Uterus (tissue), 4 donors: ENCODE data around the gene IL13RA1. TPM values are rescaled to one million over a fixed set of nuclear protein-coding genes. Genes with fewer than 3 reads are reported as not detected.
"Not testable (repeated sequence)": the region's sequence is repeated elsewhere in the genome, so short reads cannot be mapped to it uniquely, and the experiment has no call there.

Experiments
- DNase-seq, 2 donors: peaks; one replicate each; pipeline ENCODE4 v3.0.0-alpha.2; 2019 to 2020
- H3K27ac ChIP-seq, 2 donors: fragments of 200-600 bp; sonication (generic); 1 replicate in 1 of 2; 2 replicates in 1 of 2; pipeline ENCODE4 v1.5.1; 2016 to 2018
- H3K27me3 ChIP-seq, 2 donors: fragments of 200-600 bp; sonication (generic); one replicate each; pipeline ENCODE4 v1.5.1; 2018 to 2019; ENCODE audit warnings: control low read depth in 1 of 2
- H3K36me3 ChIP-seq, 2 donors: fragments of 200-600 bp; sonication (generic); one replicate each; pipeline ENCODE4 v1.5.1; 2019; ENCODE audit warnings: control low read depth in 1 of 2
- H3K4me1 ChIP-seq, 2 donors: fragments of 200-600 bp; sonication (generic); one replicate each; pipeline ENCODE4 v1.5.1; 2018 to 2019; ENCODE audit warnings: control low read depth in 1 of 2
- H3K4me3 ChIP-seq, 2 donors: fragments of 200-600 bp; sonication (generic); 1 replicate in 1 of 2; 2 replicates in 1 of 2; pipeline ENCODE4 v1.5.1; 2018 to 2019; ENCODE audit warnings: mild to moderate bottlenecking in 1 of 2
- H3K9me3 ChIP-seq, 2 donors: fragments of 200-600 bp; sonication (generic); one replicate each; pipeline ENCODE4 v1.5.1; 2019; ENCODE audit warnings: control low read depth in 1 of 2
- POLR2A ChIP-seq, 2 donors: fragments of 450-650 bp; IDR thresholded peaks; one replicate each; pipeline ENCODE4 v1.6.1; 2016; ENCODE audit warnings: antibody characterized with exemption in 2 of 2, mild to moderate bottlenecking in 1 of 2, moderate library complexity in 1 of 2
- intact Hi-C: fragments of 100-400 bp; cut with DNase I; formaldehyde crosslinking; loops from one replicate; pipeline ENCODE4 v1.15.1; 2023; ENCODE audit warnings: low total_unique reads
- total RNA-seq, 4 donors: library from RNA; depleted of rRNA in 3 of 4; stranded (reverse); fragments of >200 nt in 3 of 4; gene quantifications; one replicate each; pipeline versions ENCODE4 v1.1.0 to v1.2.4, GENCODE V29; 2014 to 2023
- TF ChIP-seq, protein P1 (sequence below), 4 experiments: fragments of 200-600 bp in 2 of 4; fragments of 450-650 bp in 2 of 4; sonication (generic) in 2 of 4; IDR thresholded peaks; one replicate each; pipeline ENCODE4 v1.5.1; 2016 to 2019; ENCODE audit warnings: antibody characterized with exemption in 4 of 4, mild to moderate bottlenecking in 2 of 4, moderate library complexity in 1 of 4
- donor health status: DM: yes; HTN: yes; CAD: no.

IL13RA1 gene
- total RNA-seq, 4 donors from 2014 or later: 20.2 to 60.0 (median 39.9) TPM

DNA sequence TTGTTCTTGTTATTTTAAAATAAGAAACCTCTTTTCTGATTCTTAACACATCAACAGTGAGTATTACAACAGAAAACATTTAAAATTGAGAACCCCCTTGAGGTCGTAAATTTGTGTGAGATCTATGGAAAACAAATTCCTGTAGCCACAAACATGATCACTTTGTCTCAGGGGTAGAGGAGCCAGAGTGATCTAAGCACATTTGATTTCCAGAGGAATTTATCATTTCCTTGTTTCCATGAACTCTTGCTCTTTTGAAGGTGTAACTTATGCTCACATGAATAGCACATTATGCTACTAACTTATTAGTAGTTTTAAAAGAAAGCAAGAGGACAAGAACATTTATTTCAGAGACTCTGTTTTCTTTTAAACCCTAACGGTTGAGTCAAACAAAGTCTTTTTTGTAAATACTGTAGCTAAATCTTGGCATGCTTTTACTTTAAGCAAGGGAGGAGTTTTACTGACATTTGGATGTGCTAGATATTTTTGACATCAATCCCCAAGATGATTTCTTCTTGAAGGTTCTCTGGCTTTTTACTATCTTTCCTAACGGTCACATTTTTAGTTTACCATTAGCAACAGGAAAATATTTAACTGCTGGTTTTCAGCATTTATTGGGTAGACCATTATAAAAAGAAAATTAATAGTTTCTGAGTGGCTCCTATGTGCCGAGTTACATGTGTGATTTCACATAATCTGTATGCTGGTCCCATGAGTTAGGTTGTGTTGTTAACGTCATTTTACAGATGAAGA, 68.3 kb downstream of the IL13RA1 start:
- intact Hi-C loops: no loop called here

DNA sequence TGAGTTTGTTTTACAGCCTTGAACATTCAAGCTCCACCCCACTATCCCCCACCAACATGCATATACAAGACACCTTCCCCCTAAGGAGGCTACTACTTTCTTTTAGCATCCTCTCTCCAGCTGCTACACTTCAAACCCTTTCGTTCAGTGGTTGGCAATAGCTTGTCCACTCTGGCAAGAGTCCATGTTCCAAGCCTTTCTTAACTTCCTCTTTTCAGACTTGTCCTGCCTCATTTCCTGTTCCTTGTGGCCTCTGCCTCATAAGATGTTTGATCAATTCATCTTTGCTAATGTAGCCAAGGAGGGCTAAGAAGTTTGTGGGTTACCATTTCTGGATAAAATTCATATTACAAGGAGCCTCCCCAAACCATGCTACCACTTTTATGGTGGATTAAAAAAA, 75.5 kb downstream of the IL13RA1 start:
- Histone ChIP-seq H3K27me3 (no peaks in the 10 kb centered on the region), H3K9me3 (no peaks in the 10 kb centered on the region), H3K36me3 (no peaks in the 10 kb centered on the region), H3K27ac (no peak overlapping the region), H3K4me1 (no peaks in the 10 kb centered on the region), H3K4me3 (no peak overlapping the region)
- TF ChIP-seq, protein P1, sequence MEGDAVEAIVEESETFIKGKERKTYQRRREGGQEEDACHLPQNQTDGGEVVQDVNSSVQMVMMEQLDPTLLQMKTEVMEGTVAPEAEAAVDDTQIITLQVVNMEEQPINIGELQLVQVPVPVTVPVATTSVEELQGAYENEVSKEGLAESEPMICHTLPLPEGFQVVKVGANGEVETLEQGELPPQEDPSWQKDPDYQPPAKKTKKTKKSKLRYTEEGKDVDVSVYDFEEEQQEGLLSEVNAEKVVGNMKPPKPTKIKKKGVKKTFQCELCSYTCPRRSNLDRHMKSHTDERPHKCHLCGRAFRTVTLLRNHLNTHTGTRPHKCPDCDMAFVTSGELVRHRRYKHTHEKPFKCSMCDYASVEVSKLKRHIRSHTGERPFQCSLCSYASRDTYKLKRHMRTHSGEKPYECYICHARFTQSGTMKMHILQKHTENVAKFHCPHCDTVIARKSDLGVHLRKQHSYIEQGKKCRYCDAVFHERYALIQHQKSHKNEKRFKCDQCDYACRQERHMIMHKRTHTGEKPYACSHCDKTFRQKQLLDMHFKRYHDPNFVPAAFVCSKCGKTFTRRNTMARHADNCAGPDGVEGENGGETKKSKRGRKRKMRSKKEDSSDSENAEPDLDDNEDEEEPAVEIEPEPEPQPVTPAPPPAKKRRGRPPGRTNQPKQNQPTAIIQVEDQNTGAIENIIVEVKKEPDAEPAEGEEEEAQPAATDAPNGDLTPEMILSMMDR (IDR thresholded peaks at IDR 0.05): no peak
- no peak for TF ChIP-seq POLR2A (IDR thresholded peaks at IDR 0.05)
- intact Hi-C loops: no loop called here
- DNase-seq: peak in 1 of 2 donors; percentile 22

More for the DNA sequence above, 68.3 kb downstream of the IL13RA1 start:
- peak overlapping the region; percentile 53 to 70 for H3K27ac ChIP-seq
- no peaks in the 10 kb centered on the region for H3K36me3 ChIP-seq
- TF ChIP-seq, protein P1 (IDR thresholded peaks at IDR 0.05): no peak
- TF ChIP-seq POLR2A (IDR thresholded peaks at IDR 0.05): no peak
- no peaks in the 10 kb centered on the region for H3K27me3 ChIP-seq
- DNase-seq: no peak
- H3K4me3 ChIP-seq: no peak overlapping the region
- no peaks in the 10 kb centered on the region for H3K4me1 ChIP-seq
- H3K9me3 ChIP-seq: no peaks in the 10 kb centered on the region

DNA sequence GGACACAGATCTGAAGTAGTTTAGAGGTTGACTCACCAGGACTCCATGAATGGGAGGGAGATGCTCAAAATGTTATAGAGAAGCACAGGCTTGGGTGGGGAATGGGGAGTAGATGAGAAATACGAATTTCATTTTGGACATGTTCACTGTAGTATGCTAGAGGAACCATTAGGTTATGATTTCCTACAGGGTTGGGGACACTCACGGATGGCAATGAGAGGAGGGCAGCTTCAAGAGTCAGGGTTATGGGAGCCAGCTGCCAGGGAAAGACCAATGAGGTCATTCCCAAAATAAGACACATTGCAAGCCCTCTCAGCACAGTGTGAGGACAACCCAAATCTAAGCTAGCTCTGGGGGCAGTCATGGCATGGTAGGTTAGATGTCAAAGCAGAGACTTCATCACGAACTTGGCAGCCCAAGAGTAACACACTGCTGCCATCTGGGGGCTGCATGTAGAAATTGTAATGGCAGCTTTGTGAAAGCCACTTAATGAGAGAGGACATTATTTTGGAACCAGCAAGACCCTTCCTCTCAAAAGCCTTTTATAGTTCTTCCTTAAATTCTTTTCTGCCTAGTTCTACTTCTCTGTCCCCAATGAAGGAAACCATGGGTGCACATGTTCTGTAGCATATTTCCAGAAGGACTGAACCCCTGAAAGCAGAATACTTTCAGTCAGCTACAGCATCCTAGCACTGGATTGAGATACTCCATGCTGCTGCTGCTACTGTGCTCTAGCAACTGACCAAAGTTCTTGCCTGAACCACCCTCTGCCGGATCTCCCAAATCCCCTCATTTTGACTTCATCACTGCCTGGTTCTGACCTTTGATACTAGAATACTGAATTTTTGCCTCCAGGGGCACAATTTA, 80.0 kb downstream of the IL13RA1 start:
- Histone ChIP-seq H3K9me3 (no peaks in the 10 kb centered on the region), H3K4me3 (no peak overlapping the region), H3K27me3 (no peaks in the 10 kb centered on the region), H3K27ac (no peak overlapping the region), H3K4me1 (no peaks in the 10 kb centered on the region), H3K36me3 (no peaks in the 10 kb centered on the region)
- TF ChIP-seq, protein P1 (IDR thresholded peaks at IDR 0.05): peak; percentile 59 to 73 (median 68)
- no peak for TF ChIP-seq POLR2A (IDR thresholded peaks at IDR 0.05)
- intact Hi-C loops: no loop called here
- peak; percentile 34 to 46 for DNase-seq

DNA sequence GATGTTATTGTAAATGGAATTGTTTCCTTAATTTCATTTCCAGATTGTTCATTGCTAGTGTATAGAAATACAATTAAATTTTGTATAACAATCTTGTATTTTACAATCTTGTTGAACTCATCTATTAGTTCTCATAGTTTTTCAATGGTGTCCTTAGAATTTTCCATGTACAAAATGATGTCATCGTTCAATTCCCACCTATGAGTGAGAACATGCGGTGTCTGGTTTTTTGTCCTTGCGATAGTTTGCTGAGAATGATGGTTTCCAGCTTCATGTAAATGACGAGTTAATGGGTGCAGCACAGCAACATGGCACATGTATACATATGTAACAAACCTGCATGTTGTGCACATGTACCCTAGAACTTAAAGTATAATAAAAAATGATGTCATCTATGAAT, 89.9 kb downstream of the IL13RA1 start:
- intact Hi-C loops, H3K4me1 ChIP-seq: not testable (repeated sequence)

DNA sequence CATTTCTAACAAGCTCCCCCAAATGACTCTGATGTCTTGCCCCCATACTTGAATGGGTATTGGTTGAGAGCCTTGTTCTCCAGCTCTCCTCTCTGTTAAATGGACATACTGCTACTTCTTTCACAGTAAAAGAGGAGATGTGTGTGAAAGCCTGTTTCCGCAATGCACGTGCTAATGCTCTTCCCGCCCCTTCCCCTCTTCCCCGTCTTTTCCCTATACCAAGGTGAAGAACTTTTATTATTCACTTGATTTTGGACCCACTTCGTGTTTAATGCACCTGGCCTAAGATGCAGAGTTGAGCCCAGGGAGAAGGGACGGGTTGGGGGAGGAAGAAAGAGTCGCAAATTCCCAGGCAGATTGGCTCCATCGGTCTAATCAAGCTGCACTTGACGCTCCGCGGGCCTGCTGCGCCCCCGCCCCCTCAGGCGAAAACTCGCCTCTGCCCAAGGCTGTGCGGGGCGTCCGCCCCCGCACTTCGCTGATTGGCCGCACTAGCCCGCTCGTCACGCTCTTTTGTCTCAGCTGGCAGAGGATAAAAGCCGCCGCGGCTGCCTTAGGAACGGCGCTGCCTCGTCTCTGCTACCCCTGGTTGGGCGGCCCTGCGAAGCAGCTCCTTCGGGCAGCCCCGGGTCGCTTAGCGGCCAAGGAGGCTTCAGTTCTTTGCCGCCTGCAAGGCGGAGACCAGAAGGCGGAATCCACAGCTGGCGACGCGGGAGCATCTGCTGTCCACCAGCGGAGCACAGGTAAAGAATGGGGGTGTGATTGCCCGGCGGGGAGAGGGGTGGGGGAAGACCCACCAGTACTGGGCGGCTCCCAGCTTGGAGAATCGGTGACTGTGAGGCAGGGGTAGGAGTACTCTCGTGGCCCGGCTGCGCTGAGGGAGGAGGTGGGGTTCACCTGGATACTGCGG, 96.1 kb downstream of the IL13RA1 start, which contains the start of gene ZCCHC12:
TSS of gene ZCCHC12 (plus strand) at position 562 of the 910 bp plus-strand sequence. CDS start 1,421 bp downstream, outside the sequence.
- TF ChIP-seq, protein P1 (IDR thresholded peaks at IDR 0.05): no peak
- TF ChIP-seq POLR2A (IDR thresholded peaks at IDR 0.05): peak in 1 of 2 donors; percentile 21
- Histone ChIP-seq H3K4me1 (no peaks in the 10 kb centered on the region), H3K36me3 (no peaks in the 10 kb centered on the region), H3K27me3 (no peaks in the 10 kb centered on the region), H3K9me3 (no peaks in the 10 kb centered on the region), H3K27ac (peak within 1 kb of the TSS in 1 of 2 donors; percentile 11), H3K4me3 (peak within 1 kb of the TSS; percentile 31 to 35)
- DNase-seq: peak; percentile 64 to 67
- intact Hi-C loops: no loop called here

More for the DNA sequence above, 89.9 kb downstream of the IL13RA1 start:
- not testable (repeated sequence) for H3K27me3 ChIP-seq, H3K9me3 ChIP-seq, H3K27ac ChIP-seq, H3K4me3 ChIP-seq, H3K36me3 ChIP-seq, DNase-seq
